ENCODE measurements around the gene FMO1. TPM values are rescaled to one million over a fixed set of nuclear protein-coding genes. Genes with fewer than 3 reads are reported as not detected.
A peak's percentile ranks its signal among the peaks of the same experiment; 100 is the strongest.

The FMO1 gene
- total RNA-seq, 1 experiment from 2014 or later, result not detected

DNA sequence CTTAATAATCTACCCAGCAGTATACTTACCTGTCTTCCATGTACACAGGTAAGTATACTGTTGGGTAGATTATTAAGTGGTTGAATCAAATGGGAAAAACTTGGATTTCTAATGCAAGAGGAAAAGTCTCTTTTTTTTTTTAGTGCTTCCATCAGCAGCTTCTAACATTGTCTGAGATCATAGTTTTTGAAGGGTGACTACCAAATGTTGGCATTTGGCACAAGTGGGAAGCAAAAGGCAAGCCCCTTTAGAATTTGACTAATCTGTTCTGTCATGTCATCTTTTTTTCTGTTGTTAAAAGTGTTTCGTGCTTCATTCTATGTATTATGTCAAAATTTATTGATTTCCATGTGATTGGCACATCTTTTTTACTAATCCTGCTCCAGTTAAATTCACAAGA, 547 bp downstream of the FMO1 start:
- intact Hi-C loops (cut with micrococcal nuclease; ENCODE audit: unreplicated experiment), result loop anchor here (5.0 kb wide), 2 partner anchors 63 to 158 kb away; partner anchors contain the start of gene FMO4
- TF ChIP-seq, protein P1, sequence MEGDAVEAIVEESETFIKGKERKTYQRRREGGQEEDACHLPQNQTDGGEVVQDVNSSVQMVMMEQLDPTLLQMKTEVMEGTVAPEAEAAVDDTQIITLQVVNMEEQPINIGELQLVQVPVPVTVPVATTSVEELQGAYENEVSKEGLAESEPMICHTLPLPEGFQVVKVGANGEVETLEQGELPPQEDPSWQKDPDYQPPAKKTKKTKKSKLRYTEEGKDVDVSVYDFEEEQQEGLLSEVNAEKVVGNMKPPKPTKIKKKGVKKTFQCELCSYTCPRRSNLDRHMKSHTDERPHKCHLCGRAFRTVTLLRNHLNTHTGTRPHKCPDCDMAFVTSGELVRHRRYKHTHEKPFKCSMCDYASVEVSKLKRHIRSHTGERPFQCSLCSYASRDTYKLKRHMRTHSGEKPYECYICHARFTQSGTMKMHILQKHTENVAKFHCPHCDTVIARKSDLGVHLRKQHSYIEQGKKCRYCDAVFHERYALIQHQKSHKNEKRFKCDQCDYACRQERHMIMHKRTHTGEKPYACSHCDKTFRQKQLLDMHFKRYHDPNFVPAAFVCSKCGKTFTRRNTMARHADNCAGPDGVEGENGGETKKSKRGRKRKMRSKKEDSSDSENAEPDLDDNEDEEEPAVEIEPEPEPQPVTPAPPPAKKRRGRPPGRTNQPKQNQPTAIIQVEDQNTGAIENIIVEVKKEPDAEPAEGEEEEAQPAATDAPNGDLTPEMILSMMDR (conservative IDR thresholded peaks at IDR 0.05; ENCODE audit: low read depth, low read length), result no peak
- no peak for TF ChIP-seq EZH2 (IDR thresholded peaks at IDR 0.05; ENCODE audit: borderline replicate concordance, low read depth, low read length, poor library complexity, severe bottlenecking)
- H3K27me3 ChIP-seq (replicated peaks; ENCODE audit: insufficient read depth, low read depth, low read length, poor library complexity), result no peaks in the 10 kb centered on the region
- no peak overlapping the region for H3K4me3 ChIP-seq (ENCODE audit: low read depth, low read length, poor library complexity, severe bottlenecking)
- H3K27ac ChIP-seq (ENCODE audit: low read depth, low read length, poor library complexity, severe bottlenecking), result no peak overlapping the region
- POLR2A ChIA-PET (ENCODE audit: low non-redundant PET), result no interaction called here
- CTCF ChIA-PET, result no interaction called here
- no peak for DNase-seq (ENCODE audit: low spot score)
- BruUV-seq (replicated peaks), result no TSS peak
- H3K4me1 ChIP-seq (ENCODE audit: insufficient read depth, low read length, poor library complexity, severe bottlenecking), result peaks cover 4% of the 10 kb centered on the region
- no peaks in the 10 kb centered on the region for H3K9me3 ChIP-seq (ENCODE audit: low read depth, low read length, poor library complexity, severe bottlenecking)
- no peaks in the 10 kb centered on the region for H3K36me3 ChIP-seq (ENCODE audit: insufficient read depth, low read length, poor library complexity, severe bottlenecking)

DNA sequence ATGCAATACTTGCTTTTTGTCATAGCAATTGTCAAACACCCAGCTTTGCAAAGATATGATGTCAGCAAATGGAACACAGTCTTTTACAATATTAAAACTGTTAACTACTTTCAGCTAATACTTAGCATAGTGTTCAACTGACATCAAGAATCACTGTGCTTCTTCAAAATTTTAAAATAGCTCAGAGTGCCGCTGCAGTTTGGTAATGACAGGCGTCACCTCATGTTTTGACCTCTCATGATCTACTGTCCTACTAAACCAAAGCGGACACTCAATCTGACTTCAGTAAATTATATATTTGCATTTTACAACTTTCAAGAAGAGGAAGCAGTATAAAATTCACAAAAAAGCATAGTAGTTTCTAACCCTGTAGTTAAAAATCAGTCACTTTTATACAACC, 2.0 kb downstream of the FMO1 start:
- POLR2A ChIA-PET (ENCODE audit: low non-redundant PET), result no interaction called here
- no TSS peak for BruUV-seq (replicated peaks)
- H3K27me3 ChIP-seq (replicated peaks; ENCODE audit: insufficient read depth, low read depth, low read length, poor library complexity), result no peaks in the 10 kb centered on the region
- no peak overlapping the region for H3K27ac ChIP-seq (ENCODE audit: low read depth, low read length, poor library complexity, severe bottlenecking)
- no peaks in the 10 kb centered on the region for H3K36me3 ChIP-seq (ENCODE audit: insufficient read depth, low read length, poor library complexity, severe bottlenecking)
- no peak overlapping the region for H3K4me3 ChIP-seq (ENCODE audit: low read depth, low read length, poor library complexity, severe bottlenecking)
- no peak for DNase-seq (ENCODE audit: low spot score)
- no peaks in the 10 kb centered on the region for H3K9me3 ChIP-seq (ENCODE audit: low read depth, low read length, poor library complexity, severe bottlenecking)
- TF ChIP-seq, protein P1 (conservative IDR thresholded peaks at IDR 0.05; ENCODE audit: low read depth, low read length), result no peak
- peaks cover 4% of the 10 kb centered on the region for H3K4me1 ChIP-seq (ENCODE audit: insufficient read depth, low read length, poor library complexity, severe bottlenecking)
- CTCF ChIA-PET, result no interaction called here
- intact Hi-C loops (cut with micrococcal nuclease; ENCODE audit: unreplicated experiment), result no loop called here

GRCh38 chr1:171251042-171251951, 3.0 kb downstream of the FMO1 start:
- H3K27me3 ChIP-seq (replicated peaks; ENCODE audit: insufficient read depth, low read depth, low read length, poor library complexity), result no peaks in the 10 kb centered on the region
- ChIA-PET POLR2A (ENCODE audit: low non-redundant PET) (no interaction called here), CTCF (interaction anchor here (0.6 to 1.8 kb wide), 3 partner anchors 30 to 170 kb away, joined by 3 to 6 read pairs (median 6); partner anchors contain the start of gene FMO4)
- peak overlapping the region; percentile 68 for H3K4me3 ChIP-seq (ENCODE audit: low read depth, low read length, poor library complexity, severe bottlenecking)
- no TSS peak for BruUV-seq (replicated peaks)
- no peak overlapping the region for H3K27ac ChIP-seq (ENCODE audit: low read depth, low read length, poor library complexity, severe bottlenecking)
- peaks cover 4% of the 10 kb centered on the region for H3K4me1 ChIP-seq (ENCODE audit: insufficient read depth, low read length, poor library complexity, severe bottlenecking)
- peak; percentile 76 for DNase-seq (ENCODE audit: low spot score)
- H3K36me3 ChIP-seq (ENCODE audit: insufficient read depth, low read length, poor library complexity, severe bottlenecking), result no peaks in the 10 kb centered on the region
- intact Hi-C loops (cut with micrococcal nuclease; ENCODE audit: unreplicated experiment), result no loop called here
- no peak for TF ChIP-seq EZH2 (IDR thresholded peaks at IDR 0.05; ENCODE audit: borderline replicate concordance, low read depth, low read length, poor library complexity, severe bottlenecking)
- TF ChIP-seq, protein P1 (conservative IDR thresholded peaks at IDR 0.05; ENCODE audit: low read depth, low read length), result peak; percentile 79
- no peaks in the 10 kb centered on the region for H3K9me3 ChIP-seq (ENCODE audit: low read depth, low read length, poor library complexity, severe bottlenecking)
